NCI-H774 (cell line): Measurements from ENCODE around the gene AZIN2.
A peak's percentile ranks its signal among the peaks of the same experiment; 100 is the strongest.
"Not testable (repeated sequence)": the region's sequence is repeated elsewhere in the genome, so short reads cannot be mapped to it uniquely, and the experiment has no call there.

Experiments used
- DNase-seq: peaks from one replicate; lab custom pipeline; 2025; lab: John Stamatoyannopoulos, UW

Gene AZIN2

GRCh38 chr1:33094971-33095604, 14.1 kb downstream of the AZIN2 start:
- peak; percentile 64 for DNase-seq

- no peak for DNase-seq
Measured at GRCh38 chr1:33096363-33097005, 15.5 kb downstream of the AZIN2 start.

GRCh38 chr1:33097137-33097611, 16.2 kb downstream of the AZIN2 start:
- no peak for DNase-seq

- no peak for DNase-seq
Measured at GRCh38 chr1:33097762-33098161, 16.8 kb downstream of the AZIN2 start.

GRCh38 chr1:33098371-33098770, 17.4 kb downstream of the AZIN2 start:
- no peak for DNase-seq

- no peak for DNase-seq
Measured at GRCh38 chr1:33099290-33100118, 18.6 kb downstream of the AZIN2 start.

- DNase-seq: not testable (repeated sequence)
Measured at GRCh38 chr1:33100119-33100415, 19.1 kb downstream of the AZIN2 start.

- DNase-seq: no peak
Measured at GRCh38 chr1:33110477-33110876, 29.5 kb downstream of the AZIN2 start.

- DNase-seq: peak; percentile 13
Measured at GRCh38 chr1:33111965-33112364, 31.0 kb downstream of the AZIN2 start.

GRCh38 chr1:33117440-33118085, 36.6 kb downstream of the AZIN2 start:
- no peak for DNase-seq

GRCh38 chr1:33118274-33118673, 37.3 kb downstream of the AZIN2 start:
- no peak for DNase-seq

GRCh38 chr1:33119050-33119449, 38.1 kb downstream of the AZIN2 start:
- no peak for DNase-seq

- DNase-seq: no peak
Measured at GRCh38 chr1:33119532-33120217, 38.7 kb downstream of the AZIN2 start.

- no peak for DNase-seq
Measured at GRCh38 chr1:33120436-33121231, 39.7 kb downstream of the AZIN2 start.

GRCh38 chr1:33121728-33122127, 40.8 kb downstream of the AZIN2 start:
- no peak for DNase-seq

GRCh38 chr1:33122483-33123178, 41.7 kb downstream of the AZIN2 start:
- no peak for DNase-seq

GRCh38 chr1:33123266-33123665, 42.3 kb downstream of the AZIN2 start:
- no peak for DNase-seq

- DNase-seq: not testable (repeated sequence)
Measured at GRCh38 chr1:33124647-33125046, 43.7 kb downstream of the AZIN2 start.

- no peak for DNase-seq
Measured at GRCh38 chr1:33126411-33127000, 45.6 kb downstream of the AZIN2 start.
